SK-N-SH (cell line): ENCODE measurements around the gene SLC32A1. TPM values are rescaled to one million over a fixed set of nuclear protein-coding genes. Genes with fewer than 3 reads are reported as not detected.

Experiments used
- CTCF ChIA-PET: fragments of 300-600, 350-600 bp; formaldehyde crosslinking; extraction: SDS; loops from one replicate; lab custom pipeline; 2021; lab: Yijun Ruan, JAX
- POLR2A ChIA-PET: fragments of 350-600 bp; sonication (Branson Sonifier 250); formaldehyde crosslinking; extraction: SDS; loops from one replicate; lab custom pipeline; 2020; ENCODE audit warnings: antibody characterized with exemption, inconsistent platforms; lab: Yijun Ruan, JAX
- DNase-seq: peaks from one replicate; pipeline ENCODE4 v3.0.0; 2012
- H2AFZ ChIP-seq: fragments of 200-600 bp; sonication (generic); 2 replicates; pipeline ENCODE4 v1.8.1; 2016; ENCODE audit warnings: antibody characterized with exemption, mild to moderate bottlenecking, low read depth
- H3F3A ChIP-seq: fragments of 200-600 bp; sonication (generic); replicated peaks from 2 replicates; pipeline ENCODE3; 2016; ENCODE audit warnings: antibody characterized with exemption, mild to moderate bottlenecking; ENCODE audit not compliant: insufficient read depth
- H3K27ac ChIP-seq, 2 experiments: fragments of 200-500 bp in 1 of 2; fragments of 200-600 bp in 1 of 2; sonication (Bioruptor generic) in 1 of 2; sonication (generic), shearing (Covaris generic) in 1 of 2; 2 replicates each; pipeline versions ENCODE4 v1.5.1 to v1.6.1; 2014 to 2016; ENCODE audit warnings: low read depth in 2 of 2, inconsistent platforms in 1 of 2, low read length in 1 of 2, mild to moderate bottlenecking in 1 of 2, mixed read lengths in 1 of 2
- H3K27me3 ChIP-seq: fragments of 200-600 bp; sonication (generic), shearing (Covaris generic); 2 replicates; pipeline ENCODE4 v1.6.1; 2016; ENCODE audit warnings: mixed run types; ENCODE audit not compliant: insufficient read depth
- H3K36me3 ChIP-seq, 2 experiments: fragments of 200-500 bp in 1 of 2; fragments of 200-600 bp in 1 of 2; sonication (Bioruptor generic) in 1 of 2; sonication (generic) in 1 of 2; replicated peaks in 1 of 2; 2 replicates each; pipeline versions ENCODE3 to v1.5.1; 2014 to 2016; ENCODE audit warnings: low read length in 1 of 2, mild to moderate bottlenecking in 1 of 2; ENCODE audit not compliant: insufficient read depth in 2 of 2, control insufficient read depth in 1 of 2
- H3K4me1 ChIP-seq, 2 experiments: fragments of 200-500 bp in 1 of 2; fragments of 200-600 bp in 1 of 2; sonication (Bioruptor generic) in 1 of 2; sonication (generic), shearing (Covaris generic) in 1 of 2; 2 replicates each; pipeline versions ENCODE4 v1.5.1 to v1.6.1; 2014 to 2016; ENCODE audit warnings: low read depth in 1 of 2, low read length in 1 of 2, mixed run types in 1 of 2; ENCODE audit not compliant: insufficient read depth in 2 of 2, control insufficient read depth in 1 of 2
- H3K4me2 ChIP-seq: fragments of 200-600 bp; sonication (generic), shearing (Covaris generic); 2 replicates; pipeline ENCODE4 v1.6.1; 2017; ENCODE audit warnings: mixed run types
- H3K4me3 ChIP-seq, 2 experiments: fragments of 200-500 bp in 1 of 2; fragments of 200-600 bp in 1 of 2; sonication (Bioruptor generic) in 1 of 2; sonication (generic), shearing (Covaris generic) in 1 of 2; 2 replicates each; pipeline versions ENCODE4 v1.5.1 to v1.8.1; 2014 to 2016; ENCODE audit warnings: low read depth in 2 of 2, inconsistent platforms in 1 of 2, low read length in 1 of 2, mild to moderate bottlenecking in 1 of 2, mixed read lengths in 1 of 2, moderate library complexity in 1 of 2
- H3K79me2 ChIP-seq: fragments of 200-600 bp; sonication (generic); 2 replicates; pipeline ENCODE4 v1.8.1; 2017; ENCODE audit warnings: mild to moderate bottlenecking; ENCODE audit not compliant: insufficient read depth
- H3K9ac ChIP-seq: fragments of 200-600 bp; sonication (generic); 2 replicates; pipeline ENCODE4 v1.6.1; 2017; ENCODE audit warnings: mixed run types
- H3K9me2 ChIP-seq: fragments of 200-600 bp; sonication (generic); 2 replicates; pipeline ENCODE4 v1.6.1; 2017; ENCODE audit warnings: mixed run types
- H3K9me3 ChIP-seq: fragments of 200-600 bp; sonication (generic); 2 replicates; pipeline ENCODE4 v1.6.1; 2017; ENCODE audit warnings: mixed run types, mild to moderate bottlenecking, moderate library complexity
- H4K20me1 ChIP-seq: fragments of 200-600 bp; sonication (generic); 2 replicates; pipeline ENCODE4 v1.6.1; 2017; ENCODE audit warnings: mild to moderate bottlenecking, mixed run types; ENCODE audit not compliant: insufficient read depth
- CHD2 ChIP-seq: fragments of 150-350 bp; IDR thresholded peaks from 2 replicates; pipeline ENCODE4 v1.6.1; 2018; ENCODE audit warnings: low read length; ENCODE audit not compliant: partially characterized antibody
- ELF1 ChIP-seq: IDR thresholded peaks from 2 replicates; pipeline ENCODE4 v1.4.0; 2012
- EP300 ChIP-seq, 2 experiments: IDR thresholded peaks; 2 replicates each; pipeline versions ENCODE4 v1.4.0 to v1.6.1; 2012; ENCODE audit warnings: borderline replicate concordance in 1 of 2, low read depth in 1 of 2, low read length in 1 of 2
- FOXJ3 ChIP-seq: sonication (generic); formaldehyde crosslinking; IDR thresholded peaks from 2 replicates; pipeline ENCODE4 v1.5.1; 2020; ENCODE audit warnings: mild to moderate bottlenecking, missing genetic modification reagents
- GATA2 ChIP-seq: sonication (generic); formaldehyde crosslinking; IDR thresholded peaks from 2 replicates; pipeline ENCODE4 v1.5.0; 2020; ENCODE audit warnings: mild to moderate bottlenecking, missing genetic modification reagents
- IRF3 ChIP-seq: fragments of 150-350 bp; IDR thresholded peaks from 2 replicates; pipeline ENCODE4 v1.6.1; 2016; ENCODE audit warnings: mild to moderate bottlenecking, low read depth, low read length
- MAX ChIP-seq: IDR thresholded peaks from 2 replicates; pipeline ENCODE4 v1.4.0; 2012; ENCODE audit warnings: low read depth
- MEF2A ChIP-seq: IDR thresholded peaks from 2 replicates; pipeline ENCODE4 v1.4.0; 2012; ENCODE audit warnings: low read depth, borderline replicate concordance
- NFIC ChIP-seq: IDR thresholded peaks from 2 replicates; pipeline ENCODE4 v1.4.0; 2012; ENCODE audit warnings: borderline replicate concordance
- PBX3 ChIP-seq: IDR thresholded peaks from 2 replicates; pipeline ENCODE4; 2012
- POLR2AphosphoS5 ChIP-seq: IDR thresholded peaks from 2 replicates; pipeline ENCODE4 v1.6.1; 2012; ENCODE audit warnings: low read depth, low read length
- RAD21 ChIP-seq: IDR thresholded peaks from 2 replicates; pipeline ENCODE4 v1.6.1; 2012; ENCODE audit warnings: mild to moderate bottlenecking, low read length
- RFX5 ChIP-seq: IDR thresholded peaks from 2 replicates; pipeline ENCODE4 v1.6.1; 2012; ENCODE audit warnings: mild to moderate bottlenecking, improper control_type of control experiment, low read length
- TAF1 ChIP-seq: IDR thresholded peaks from 2 replicates; pipeline ENCODE4 v1.6.1; 2012; ENCODE audit warnings: low read depth, mild to moderate bottlenecking, low read length, moderate library complexity, borderline replicate concordance
- TCF12 ChIP-seq: IDR thresholded peaks from 2 replicates; pipeline ENCODE4 v1.4.0; 2012
- TEAD4 ChIP-seq: IDR thresholded peaks from 2 replicates; pipeline ENCODE4 v1.4.0; 2012; ENCODE audit warnings: mild to moderate bottlenecking, borderline replicate concordance; ENCODE audit not compliant: insufficient read depth
- USF2 ChIP-seq: fragments of 150-350 bp; IDR thresholded peaks from 2 replicates; pipeline ENCODE4 v1.6.1; 2017; ENCODE audit warnings: antibody characterized with exemption, low read length, low read depth, borderline replicate concordance
- YY1 ChIP-seq: IDR thresholded peaks from 2 replicates; pipeline ENCODE4 v1.4.0; 2012; ENCODE audit warnings: low read depth, mild to moderate bottlenecking
- WGBS: methylation state at CpG from one replicate; pipeline ENCODE4 v1.1.6; 2017; ENCODE audit warnings: low lambda C conversion rate; 5-methylcytosine and 5-hydroxymethylcytosine counted together
- polyA plus RNA-seq, 3 experiments: library from polyadenylated mRNA; depleted of rRNA; stranded (reverse); fragments of >200 nt; gene quantifications; 2 replicates each; pipeline ENCODE4 v1.2.3, GENCODE V29; 2012
- TF ChIP-seq, protein P1 (sequence below): IDR thresholded peaks from 2 replicates; pipeline ENCODE4 v1.4.0; 2012; ENCODE audit warnings: low read depth, borderline replicate concordance

SLC32A1 gene
- polyA plus RNA-seq, 1 of the 3 experiments (the other 2 are of a cell fraction): not detected

- Histone ChIP-seq H4K20me1 (no peaks in the 10 kb centered on the region), H3K9me2 (no peaks in the 10 kb centered on the region), H3K79me2 (no peaks in the 10 kb centered on the region), H3K36me3 (no peaks in the 10 kb centered on the region), H3K4me2 (no peak overlapping the region), H3K27ac (no peak overlapping the region), H3K27me3 (peaks cover 57% of the 10 kb centered on the region), H3K9me3 (no peaks in the 10 kb centered on the region), H3K4me1 (no peaks in the 10 kb centered on the region), H3K9ac (no peak overlapping the region), H3K4me3 (no peak overlapping the region), H3F3A (no peaks in the 10 kb centered on the region), H2AFZ (no peak overlapping the region)
- no peak for TF ChIP-seq ELF1
- no peak for TF ChIP-seq MEF2A
- no peak for TF ChIP-seq IRF3
- no peak for TF ChIP-seq MAX
- TF ChIP-seq, protein P1, sequence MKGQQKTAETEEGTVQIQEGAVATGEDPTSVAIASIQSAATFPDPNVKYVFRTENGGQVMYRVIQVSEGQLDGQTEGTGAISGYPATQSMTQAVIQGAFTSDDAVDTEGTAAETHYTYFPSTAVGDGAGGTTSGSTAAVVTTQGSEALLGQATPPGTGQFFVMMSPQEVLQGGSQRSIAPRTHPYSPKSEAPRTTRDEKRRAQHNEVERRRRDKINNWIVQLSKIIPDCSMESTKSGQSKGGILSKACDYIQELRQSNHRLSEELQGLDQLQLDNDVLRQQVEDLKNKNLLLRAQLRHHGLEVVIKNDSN: no peak
- TF ChIP-seq RAD21: no peak
- no peak for TF ChIP-seq YY1
- no peak for TF ChIP-seq PBX3
- TF ChIP-seq RFX5: no peak
- no peak for TF ChIP-seq GATA2 (CRISPR knock-in tag)
- no peak for TF ChIP-seq EP300 (IDR thresholded peaks at IDR 0.05; ENCODE audit: borderline replicate concordance in 1 of 2, low read depth in 1 of 2, low read length in 1 of 2)
- no peak for TF ChIP-seq TEAD4
- TF ChIP-seq FOXJ3 (CRISPR knock-in tag): no peak
- no peak for TF ChIP-seq CHD2
- no peak for TF ChIP-seq TCF12
- no peak for TF ChIP-seq POLR2AphosphoS5
- no peak for TF ChIP-seq NFIC
- TF ChIP-seq TAF1: no peak
- no peak for TF ChIP-seq USF2
- no peak for DNase-seq
- ChIA-PET POLR2A (no interaction called here), CTCF (interaction anchor here (0.8 to 1.1 kb wide), 2 partner anchors 88 to 89 kb away, joined by 3 to 5 read pairs; no protein-coding TSS in a partner anchor)
- WGBS: 0% methylated on average over 1 of the region's 1 CpG
These were observed 13.6 kb downstream of the SLC32A1 start for GRCh38 chr20:38737887-38738286.
